ENCODE data around the gene NKX2-3.

DNA sequence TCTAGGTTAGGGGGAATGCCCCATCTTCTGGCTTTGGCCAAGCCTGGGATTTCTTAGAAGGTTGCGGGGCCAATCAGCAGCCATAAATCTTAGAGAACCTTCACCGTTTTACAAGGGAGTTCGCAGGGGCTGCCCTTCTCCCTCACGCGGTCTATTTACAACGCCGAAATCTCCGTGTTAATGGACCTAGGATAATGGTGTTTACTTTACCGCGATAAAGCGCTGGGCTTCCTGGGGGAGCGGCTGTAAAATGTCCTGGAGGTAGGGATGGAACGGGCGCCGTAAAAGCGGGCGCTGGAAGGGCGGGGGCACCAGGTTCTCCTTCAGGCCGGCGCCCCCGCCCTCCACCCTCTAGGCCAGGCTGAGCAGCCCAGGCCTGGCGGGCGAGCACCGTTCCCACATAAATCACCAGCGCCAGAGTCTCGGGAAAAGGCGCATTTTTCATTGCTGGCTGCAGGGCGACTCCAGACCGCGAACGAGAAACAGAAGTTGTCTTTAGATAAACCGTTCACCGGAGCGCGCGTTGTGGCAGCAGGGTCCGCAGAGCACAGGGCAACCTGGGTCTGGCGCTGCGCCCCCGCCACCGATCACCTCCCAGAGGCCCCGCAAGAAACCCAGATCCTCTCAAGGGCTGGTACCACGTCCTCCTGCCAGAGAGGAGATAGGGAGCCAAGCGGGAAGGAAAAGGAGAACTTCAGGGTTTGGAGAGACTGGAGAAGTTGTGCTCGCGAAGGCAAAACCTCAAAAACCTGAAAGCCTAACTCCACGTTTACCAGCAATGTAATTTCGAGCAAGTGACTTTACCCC lies 12.5 kb upstream of the NKX2-3 start:
- TF ChIP-seq, protein P1, sequence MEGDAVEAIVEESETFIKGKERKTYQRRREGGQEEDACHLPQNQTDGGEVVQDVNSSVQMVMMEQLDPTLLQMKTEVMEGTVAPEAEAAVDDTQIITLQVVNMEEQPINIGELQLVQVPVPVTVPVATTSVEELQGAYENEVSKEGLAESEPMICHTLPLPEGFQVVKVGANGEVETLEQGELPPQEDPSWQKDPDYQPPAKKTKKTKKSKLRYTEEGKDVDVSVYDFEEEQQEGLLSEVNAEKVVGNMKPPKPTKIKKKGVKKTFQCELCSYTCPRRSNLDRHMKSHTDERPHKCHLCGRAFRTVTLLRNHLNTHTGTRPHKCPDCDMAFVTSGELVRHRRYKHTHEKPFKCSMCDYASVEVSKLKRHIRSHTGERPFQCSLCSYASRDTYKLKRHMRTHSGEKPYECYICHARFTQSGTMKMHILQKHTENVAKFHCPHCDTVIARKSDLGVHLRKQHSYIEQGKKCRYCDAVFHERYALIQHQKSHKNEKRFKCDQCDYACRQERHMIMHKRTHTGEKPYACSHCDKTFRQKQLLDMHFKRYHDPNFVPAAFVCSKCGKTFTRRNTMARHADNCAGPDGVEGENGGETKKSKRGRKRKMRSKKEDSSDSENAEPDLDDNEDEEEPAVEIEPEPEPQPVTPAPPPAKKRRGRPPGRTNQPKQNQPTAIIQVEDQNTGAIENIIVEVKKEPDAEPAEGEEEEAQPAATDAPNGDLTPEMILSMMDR (conservative IDR thresholded peaks at IDR 0.05; ENCODE audit: low read length) = no peak
- TF ChIP-seq EZH2phosphoT487 (IDR thresholded peaks at IDR 0.05; ENCODE audit: borderline replicate concordance, low read depth, low read length) = no peak

All from OCI-LY7 (cell line).